B cell (primary cell): ENCODE results near the gene TFEB. TPM values are rescaled to one million over a fixed set of nuclear protein-coding genes. Genes with fewer than 3 reads are reported as not detected.

Source experiments
- ATAC-seq: fragments of 200-7000 bp; cut with Tn5 transposase; one replicate; pipeline ENCODE4 v1.10.0; 2021; ENCODE audit warnings: low read depth, mild to moderate bottlenecking, moderate number of reproducible peaks, moderate library complexity
- CTCF ChIA-PET: fragments of 350-600 bp; sonication (Branson Sonifier 250); formaldehyde crosslinking; loops from one replicate; lab custom pipeline; 2021; ENCODE audit warnings: antibody characterized with exemption, inconsistent platforms; lab: Charles Lee
- POLR2A ChIA-PET: fragments of 350-600 bp; sonication (Branson Sonifier 250); formaldehyde crosslinking; loops from one replicate; lab custom pipeline; 2021; ENCODE audit warnings: antibody characterized with exemption; lab: Charles Lee
- DNase-seq: peaks from one replicate; pipeline ENCODE4 v3.0.0; 2013
- H2AFZ ChIP-seq: 2 replicates; pipeline ENCODE4 v1.6.1; 2012; ENCODE audit warnings: mild to moderate bottlenecking, low read depth, low read length; ENCODE audit not compliant: insufficient read depth, poor library complexity, severe bottlenecking
- H3K27ac ChIP-seq, 2 donors: 1 replicate in 1 of 2; 2 replicates in 1 of 2; pipeline ENCODE4 v1.5.1; 2012 to 2013; ENCODE audit warnings: low read length in 2 of 2, mild to moderate bottlenecking in 2 of 2, moderate library complexity in 1 of 2
- H3K27me3 ChIP-seq, 4 experiments: fragments of 200-600 bp in 1 of 4; sonication (generic) in 1 of 4; replicated peaks in 1 of 4; 1 replicate in 2 of 4; 2 replicates in 2 of 4; pipeline versions ENCODE4 v1.6.1 to v1.7.0; 2013 to 2016; ENCODE audit warnings: low read length in 3 of 4, mild to moderate bottlenecking in 2 of 4, mixed read lengths in 1 of 4, moderate library complexity in 1 of 4; ENCODE audit not compliant: insufficient read depth in 4 of 4, control insufficient read depth in 3 of 4; ENCODE audit errors: control extremely low read depth in 1 of 4
- H3K36me3 ChIP-seq, 2 experiments: replicated peaks in 1 of 2; 1 replicate in 1 of 2; 2 replicates in 1 of 2; pipeline versions ENCODE4 v1.6.1 to v1.7.1; 2013; ENCODE audit warnings: low read length in 1 of 2; ENCODE audit not compliant: insufficient read depth in 2 of 2, control insufficient read depth in 1 of 2; ENCODE audit errors: control extremely low read depth in 1 of 2, extremely low read depth in 1 of 2
- H3K4me1 ChIP-seq, 2 donors: fragments of 200-600 bp in 1 of 2; sonication (generic) in 1 of 2; 1 replicate in 1 of 2; 2 replicates in 1 of 2; pipeline versions ENCODE4 v1.5.1 to v1.6.1; 2013 to 2017; ENCODE audit warnings: low read length in 2 of 2; ENCODE audit not compliant: control insufficient read depth in 2 of 2, insufficient read depth in 2 of 2
- H3K4me2 ChIP-seq: replicated peaks from 2 replicates; pipeline ENCODE3; 2012; ENCODE audit warnings: mild to moderate bottlenecking, low read depth, low read length; ENCODE audit not compliant: poor library complexity, severe bottlenecking
- H3K4me3 ChIP-seq, 5 experiments: fragments of 200-600 bp in 1 of 5; sonication (generic) in 1 of 5; 1 replicate in 3 of 5; 2 replicates in 2 of 5; pipeline versions ENCODE4 v1.5.1 to v1.7.0; 2011 to 2016; ENCODE audit warnings: low read length in 4 of 5, mild to moderate bottlenecking in 4 of 5, low read depth in 2 of 5, control low read depth in 1 of 5, moderate library complexity in 1 of 5; ENCODE audit not compliant: insufficient read depth in 1 of 5; ENCODE audit errors: control extremely low read depth in 1 of 5, extremely low read depth in 1 of 5
- H3K79me2 ChIP-seq: fragments of 200-600 bp; sonication (generic); one replicate; pipeline ENCODE4 v1.6.0; 2016; ENCODE audit warnings: low read length; ENCODE audit not compliant: control insufficient read depth, insufficient read depth
- H3K9ac ChIP-seq: fragments of 200-600 bp; sonication (generic); 2 replicates; pipeline ENCODE4 v1.6.1; 2017; ENCODE audit warnings: mild to moderate bottlenecking, low read length, moderate library complexity
- H3K9me3 ChIP-seq, 3 donors: one replicate each; pipeline versions ENCODE4 v1.6.1 to v1.7.1; 2013; ENCODE audit warnings: low read length in 2 of 3; ENCODE audit not compliant: control insufficient read depth in 2 of 3, insufficient read depth in 1 of 3; ENCODE audit errors: control extremely low read depth in 1 of 3
- H4K20me1 ChIP-seq: 2 replicates; pipeline ENCODE4 v1.6.0; 2012; ENCODE audit warnings: mild to moderate bottlenecking, low read length; ENCODE audit not compliant: insufficient read depth, control insufficient read depth, poor library complexity, severe bottlenecking
- H3K27ac Mint-ChIP-seq: one replicate; pipeline ENCODE4 v1.8.0; 2021; ENCODE audit warnings: mixed read lengths
- H3K27me3 Mint-ChIP-seq: one replicate; pipeline ENCODE4 v1.8.0; 2021; ENCODE audit warnings: mixed read lengths
- H3K4me1 Mint-ChIP-seq: one replicate; pipeline ENCODE4 v1.8.0; 2021; ENCODE audit warnings: mixed read lengths
- H3K4me3 Mint-ChIP-seq: one replicate; pipeline ENCODE4 v1.8.0; 2021; ENCODE audit warnings: mixed read lengths
- H3K9me3 Mint-ChIP-seq: one replicate; pipeline ENCODE4 v1.8.0; 2022; ENCODE audit warnings: mixed read lengths; ENCODE audit not compliant: insufficient read depth
- EZH2 ChIP-seq: IDR thresholded peaks from 2 replicates; pipeline ENCODE4 v1.6.1; 2012; ENCODE audit warnings: borderline replicate concordance, low read depth, mild to moderate bottlenecking, moderate library complexity, low read length; ENCODE audit not compliant: insufficient read depth, poor library complexity, severe bottlenecking
- WGBS: methylation state at CpG from one replicate; pipeline ENCODE4 v1.1.5; 2013; ENCODE audit warnings: missing lambda C conversion rate; ENCODE audit not compliant: insufficient coverage; 5-methylcytosine and 5-hydroxymethylcytosine counted together
- intact Hi-C: fragments of 100-400 bp; cut with micrococcal nuclease; formaldehyde crosslinking; loops from one replicate; pipeline ENCODE4 v1.10.0; 2022
- polyA plus RNA-seq: library from polyadenylated mRNA; depleted of rRNA; stranded (reverse); fragments of >200 nt; gene quantifications from 2 replicates; pipeline ENCODE4 v1.2.3, GENCODE V29; 2012
- total RNA-seq, 2 donors: library from RNA; stranded (reverse); fragments of 120-200 nt in 1 of 2; gene quantifications; 1 replicate in 1 of 2; 2 replicates in 1 of 2; pipeline versions ENCODE4 v1.2.3 to v1.2.4, GENCODE V29; 2013 to 2022
- TF ChIP-seq, protein P1 (sequence below): fragments of 200-600 bp; IDR thresholded peaks from one replicate; pipeline ENCODE4 v1.8.0; 2022; ENCODE audit warnings: antibody characterized with exemption, mild to moderate bottlenecking

Gene TFEB
- total and polyA plus RNA-seq, 2 donors (not counting 1 experiment from before 2014, with no cell fraction given) = 113 to 148 TPM

DNA sequence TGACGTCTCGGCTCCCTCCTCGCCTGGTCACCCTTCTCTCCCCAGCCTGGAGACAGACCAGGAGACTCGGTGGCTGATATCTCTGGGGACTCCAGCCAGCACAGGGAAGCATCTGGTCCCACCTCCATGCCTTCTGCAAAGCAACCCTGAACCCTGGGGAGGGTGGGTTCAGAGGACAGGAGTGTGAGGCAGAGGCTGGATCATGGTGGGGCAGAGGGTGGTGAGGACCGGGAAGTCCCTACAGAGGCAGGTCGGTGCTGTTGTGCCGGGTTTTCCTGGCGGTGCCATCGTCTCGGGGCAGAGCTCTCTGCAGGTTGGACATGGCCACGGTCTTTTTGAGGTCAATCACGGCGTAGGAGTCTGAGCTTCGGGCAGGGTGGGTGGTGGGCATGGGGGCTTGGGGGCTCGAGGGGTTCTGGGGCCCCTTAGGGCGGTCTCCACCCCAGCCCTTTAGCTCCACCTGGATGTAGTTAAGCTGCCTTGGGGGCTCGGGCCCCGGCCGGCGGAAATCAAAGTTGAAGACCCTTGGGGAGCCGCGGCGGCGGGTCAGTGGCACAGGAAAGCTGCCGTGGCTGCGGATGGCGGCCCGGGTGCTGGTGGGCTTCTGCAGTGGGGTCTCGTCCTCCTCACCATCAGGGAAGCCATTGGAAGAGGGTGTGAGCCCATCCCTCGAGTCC is 35.1 kb upstream of the TFEB start:
- Mint-ChIP-seq H3K27me3 (no peaks in the 10 kb centered on the region), H3K9me3 (no peaks in the 10 kb centered on the region), H3K27ac (no peak overlapping the region), H3K4me1 (no peaks in the 10 kb centered on the region), H3K4me3 (no peak overlapping the region)
- Histone ChIP-seq H3K4me2 (no peak overlapping the region), H3K79me2 (no peaks in the 10 kb centered on the region), H3K9ac (no peak overlapping the region), H3K4me1 (no peaks in the 10 kb centered on the region), H3K27me3 (no peaks in the 10 kb centered on the region), H3K27ac (no peak overlapping the region), H4K20me1 (no peaks in the 10 kb centered on the region), H3K4me3 (no peak overlapping the region), H3K9me3 (no peaks in the 10 kb centered on the region), H3K36me3 (peaks cover under 1 to 36% of the 10 kb centered on the region in 2 experiments), H2AFZ (no peak overlapping the region)
- DNase-seq (no peak), ATAC-seq (no peak)
- ChIA-PET CTCF (no interaction called here), POLR2A (no interaction called here)
- TF ChIP-seq, protein P1, sequence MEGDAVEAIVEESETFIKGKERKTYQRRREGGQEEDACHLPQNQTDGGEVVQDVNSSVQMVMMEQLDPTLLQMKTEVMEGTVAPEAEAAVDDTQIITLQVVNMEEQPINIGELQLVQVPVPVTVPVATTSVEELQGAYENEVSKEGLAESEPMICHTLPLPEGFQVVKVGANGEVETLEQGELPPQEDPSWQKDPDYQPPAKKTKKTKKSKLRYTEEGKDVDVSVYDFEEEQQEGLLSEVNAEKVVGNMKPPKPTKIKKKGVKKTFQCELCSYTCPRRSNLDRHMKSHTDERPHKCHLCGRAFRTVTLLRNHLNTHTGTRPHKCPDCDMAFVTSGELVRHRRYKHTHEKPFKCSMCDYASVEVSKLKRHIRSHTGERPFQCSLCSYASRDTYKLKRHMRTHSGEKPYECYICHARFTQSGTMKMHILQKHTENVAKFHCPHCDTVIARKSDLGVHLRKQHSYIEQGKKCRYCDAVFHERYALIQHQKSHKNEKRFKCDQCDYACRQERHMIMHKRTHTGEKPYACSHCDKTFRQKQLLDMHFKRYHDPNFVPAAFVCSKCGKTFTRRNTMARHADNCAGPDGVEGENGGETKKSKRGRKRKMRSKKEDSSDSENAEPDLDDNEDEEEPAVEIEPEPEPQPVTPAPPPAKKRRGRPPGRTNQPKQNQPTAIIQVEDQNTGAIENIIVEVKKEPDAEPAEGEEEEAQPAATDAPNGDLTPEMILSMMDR = no peak
- TF ChIP-seq EZH2 = no peak
- WGBS = 93% methylated on average over 23 of the region's 30 CpGs
- intact Hi-C loops = no loop called here

- no peaks in the 10 kb centered on the region for H3K4me1 ChIP-seq
- intact Hi-C loops = no loop called here
- no peak overlapping the region for H2AFZ ChIP-seq
- H3K9me3 ChIP-seq = no peaks in the 10 kb centered on the region
- 93% methylated on average over 4 of the region's 8 CpGs for WGBS
- H3K4me1 Mint-ChIP-seq = no peaks in the 10 kb centered on the region
- no peak overlapping the region for H3K27ac ChIP-seq
- H3K27ac Mint-ChIP-seq = no peak overlapping the region
- H3K4me3 Mint-ChIP-seq = no peak overlapping the region
- no peak for DNase-seq
- no peak overlapping the region for H3K4me2 ChIP-seq
- TF ChIP-seq, protein P1 = no peak
- TF ChIP-seq EZH2 = no peak
- H3K79me2 ChIP-seq = no peaks in the 10 kb centered on the region
- no peak overlapping the region for H3K9ac ChIP-seq
- H3K27me3 Mint-ChIP-seq = no peaks in the 10 kb centered on the region
- no peaks in the 10 kb centered on the region for H3K9me3 Mint-ChIP-seq
- H3K36me3 ChIP-seq = peaks cover 0 to 24% of the 10 kb centered on the region in 2 experiments
- CTCF ChIA-PET = no interaction called here
- H3K27me3 ChIP-seq = no peaks in the 10 kb centered on the region
- no peak for ATAC-seq
- no peak overlapping the region for H3K4me3 ChIP-seq
- H4K20me1 ChIP-seq = no peaks in the 10 kb centered on the region
- POLR2A ChIA-PET = interaction anchor here (1.0 kb wide), 1 partner anchor 784 kb away, joined by 4 read pairs; no protein-coding TSS in a partner anchor
These were observed 34.0 kb upstream of the TFEB start for GRCh38 chr6:41769376-41769775.
